ENCODE results near the gene KIRREL1.

The KIRREL1 gene

DNA sequence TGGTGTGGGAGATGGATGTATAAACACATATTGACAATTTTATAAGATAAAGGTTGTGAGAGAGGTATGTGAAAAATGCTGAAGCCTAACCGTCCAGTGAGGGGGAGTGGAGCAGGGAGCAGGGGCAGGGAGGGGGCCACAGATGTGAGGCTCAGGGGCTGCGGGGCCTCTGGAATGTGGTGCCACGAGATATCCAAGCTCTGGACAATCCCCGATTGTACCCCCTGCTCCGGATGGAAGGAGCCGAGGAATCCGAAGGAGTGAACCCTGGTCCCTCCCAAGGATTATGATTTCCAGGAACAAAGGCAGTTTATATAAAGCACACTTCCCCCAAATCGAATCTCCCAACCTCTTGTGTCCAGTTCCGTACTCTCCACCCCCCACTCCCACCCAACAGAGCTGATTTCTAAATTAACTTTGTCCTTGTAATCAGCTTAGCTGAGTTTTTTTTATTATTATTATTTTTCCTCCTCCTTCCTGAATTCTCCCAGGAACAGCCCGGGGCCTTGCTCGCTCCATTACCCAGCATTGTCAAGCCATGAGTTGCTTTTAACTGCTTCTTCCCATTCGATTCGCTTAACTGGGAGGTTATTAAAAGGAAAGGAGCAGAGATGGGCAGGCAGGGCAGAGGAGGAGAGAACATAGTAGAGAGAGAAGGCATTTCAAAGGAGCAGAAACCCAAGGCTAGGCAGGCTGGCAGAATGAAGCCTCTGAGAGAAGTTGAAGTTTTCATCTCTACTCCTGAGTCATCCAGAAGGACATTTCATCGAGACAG lies 9.4 kb downstream of the KIRREL1 start:
- DNase-seq (ENCODE audit: low read depth) = no peak
- no peak overlapping the region for H3K4me3 ChIP-seq (ENCODE audit: low read depth, low read length)
- TF ChIP-seq, protein P1, sequence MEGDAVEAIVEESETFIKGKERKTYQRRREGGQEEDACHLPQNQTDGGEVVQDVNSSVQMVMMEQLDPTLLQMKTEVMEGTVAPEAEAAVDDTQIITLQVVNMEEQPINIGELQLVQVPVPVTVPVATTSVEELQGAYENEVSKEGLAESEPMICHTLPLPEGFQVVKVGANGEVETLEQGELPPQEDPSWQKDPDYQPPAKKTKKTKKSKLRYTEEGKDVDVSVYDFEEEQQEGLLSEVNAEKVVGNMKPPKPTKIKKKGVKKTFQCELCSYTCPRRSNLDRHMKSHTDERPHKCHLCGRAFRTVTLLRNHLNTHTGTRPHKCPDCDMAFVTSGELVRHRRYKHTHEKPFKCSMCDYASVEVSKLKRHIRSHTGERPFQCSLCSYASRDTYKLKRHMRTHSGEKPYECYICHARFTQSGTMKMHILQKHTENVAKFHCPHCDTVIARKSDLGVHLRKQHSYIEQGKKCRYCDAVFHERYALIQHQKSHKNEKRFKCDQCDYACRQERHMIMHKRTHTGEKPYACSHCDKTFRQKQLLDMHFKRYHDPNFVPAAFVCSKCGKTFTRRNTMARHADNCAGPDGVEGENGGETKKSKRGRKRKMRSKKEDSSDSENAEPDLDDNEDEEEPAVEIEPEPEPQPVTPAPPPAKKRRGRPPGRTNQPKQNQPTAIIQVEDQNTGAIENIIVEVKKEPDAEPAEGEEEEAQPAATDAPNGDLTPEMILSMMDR (IDR thresholded peaks at IDR 0.05; ENCODE audit: low read depth, low read length, missing control alignments) = no peak

DNA sequence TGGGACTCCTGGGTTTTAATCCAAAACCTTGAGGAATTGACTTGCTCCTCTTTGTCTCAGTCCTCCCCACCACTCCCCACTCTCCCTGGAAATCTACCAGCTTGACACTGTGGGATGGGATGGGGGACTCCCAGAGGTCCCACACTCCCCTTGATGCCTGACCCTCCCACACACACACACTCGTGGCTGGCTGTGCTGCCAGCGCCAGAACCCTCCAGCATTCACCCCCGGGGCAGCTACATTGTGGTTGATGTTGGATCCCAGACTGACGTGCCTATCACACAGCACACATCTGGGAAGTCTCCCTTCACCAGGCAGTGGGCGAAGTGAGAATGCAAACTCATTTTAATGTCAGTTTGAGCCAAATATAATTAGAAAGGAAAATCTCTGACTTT lies 10.0 kb downstream of the KIRREL1 start:
- DNase-seq (ENCODE audit: low read depth) = no peak
- TF ChIP-seq, protein P1 (IDR thresholded peaks at IDR 0.05; ENCODE audit: low read depth, low read length, missing control alignments) = no peak
- H3K4me3 ChIP-seq (ENCODE audit: low read depth, low read length) = no peak overlapping the region

DNA sequence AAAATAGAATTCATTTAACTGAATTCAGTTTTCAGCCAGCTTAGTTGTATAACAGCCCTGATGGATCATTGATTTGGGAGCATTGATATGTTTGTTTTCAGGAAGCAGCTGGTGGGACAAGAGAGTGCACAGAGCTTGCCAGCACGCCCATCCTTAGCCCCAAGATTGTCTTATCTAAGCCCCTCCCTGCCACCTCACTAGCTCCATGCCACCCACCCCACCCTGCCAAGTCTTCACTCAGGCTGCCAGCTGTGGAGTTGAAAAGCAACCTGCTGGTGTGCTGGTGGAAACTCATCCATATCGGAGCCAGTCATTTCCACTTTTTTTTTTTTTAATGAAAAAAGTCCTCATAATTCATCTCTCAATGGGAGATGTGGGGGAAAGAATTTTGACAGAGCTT lies 11.8 kb downstream of the KIRREL1 start:
- no peak for DNase-seq (ENCODE audit: low read depth)
- TF ChIP-seq, protein P1 (IDR thresholded peaks at IDR 0.05; ENCODE audit: low read depth, low read length, missing control alignments) = no peak
- H3K4me3 ChIP-seq (ENCODE audit: low read depth, low read length) = no peak overlapping the region

DNA sequence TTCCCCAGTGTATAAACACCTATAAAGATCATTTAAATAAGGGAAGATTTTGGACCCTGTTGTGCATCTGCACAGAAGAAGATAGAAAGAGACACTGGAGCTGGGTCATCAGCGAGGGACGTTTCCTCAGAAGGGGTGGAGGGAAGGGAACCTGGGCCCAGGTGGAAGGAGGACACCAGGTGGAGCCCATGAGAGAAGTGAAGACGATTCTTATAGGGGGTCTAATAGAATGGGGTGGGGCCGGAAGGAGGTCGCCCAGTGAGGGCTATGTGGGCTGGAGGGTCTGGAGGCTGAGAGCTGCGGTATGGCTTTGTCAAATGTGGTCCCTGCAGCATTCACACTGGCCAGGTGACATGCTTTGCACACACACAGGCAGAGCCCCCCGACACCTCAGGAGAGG lies 13.7 kb downstream of the KIRREL1 start:
- no peak overlapping the region for H3K4me3 ChIP-seq (ENCODE audit: low read depth, low read length)
- DNase-seq (ENCODE audit: low read depth) = no peak
- TF ChIP-seq, protein P1 (IDR thresholded peaks at IDR 0.05; ENCODE audit: low read depth, low read length, missing control alignments) = no peak

DNA sequence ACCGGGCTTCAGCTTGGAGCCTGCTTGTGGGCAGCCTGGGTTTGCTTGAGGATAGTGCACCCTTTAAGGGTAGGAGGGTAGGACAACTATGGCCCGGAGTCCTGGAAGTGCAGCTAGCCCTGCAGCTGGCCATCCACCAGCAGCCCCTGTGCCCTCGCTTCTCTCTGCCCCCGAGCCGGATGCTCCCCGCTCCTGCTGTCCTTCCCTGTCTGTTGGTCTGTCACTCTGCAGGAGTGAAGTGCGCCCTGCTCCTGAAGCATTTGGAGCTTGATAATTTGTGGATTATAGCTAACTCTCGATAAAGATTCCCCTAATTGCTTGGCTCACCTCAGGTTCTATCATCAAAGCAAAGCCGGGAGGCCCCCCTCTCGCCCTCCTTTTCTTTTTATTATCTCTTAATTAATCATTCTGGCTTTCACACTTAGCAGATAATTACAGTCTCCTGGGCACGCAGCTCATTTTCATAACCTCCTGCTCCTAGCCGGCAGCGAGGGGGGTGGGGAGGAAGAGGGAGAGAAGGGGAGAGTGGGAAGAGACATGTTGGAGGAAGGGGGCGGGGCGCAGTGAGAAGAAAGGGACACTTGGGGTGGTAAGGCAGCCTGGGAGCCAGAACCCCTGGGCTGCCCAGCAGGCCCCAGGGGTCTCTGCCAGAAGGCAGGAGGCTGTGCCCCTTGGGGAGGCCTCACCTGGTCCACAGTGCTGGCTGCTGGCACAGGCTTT lies 14.4 kb downstream of the KIRREL1 start:
- H3K4me3 ChIP-seq (ENCODE audit: low read depth, low read length) = no peak overlapping the region
- no peak for DNase-seq (ENCODE audit: low read depth)
- TF ChIP-seq, protein P1 (IDR thresholded peaks at IDR 0.05; ENCODE audit: low read depth, low read length, missing control alignments) = no peak

DNA sequence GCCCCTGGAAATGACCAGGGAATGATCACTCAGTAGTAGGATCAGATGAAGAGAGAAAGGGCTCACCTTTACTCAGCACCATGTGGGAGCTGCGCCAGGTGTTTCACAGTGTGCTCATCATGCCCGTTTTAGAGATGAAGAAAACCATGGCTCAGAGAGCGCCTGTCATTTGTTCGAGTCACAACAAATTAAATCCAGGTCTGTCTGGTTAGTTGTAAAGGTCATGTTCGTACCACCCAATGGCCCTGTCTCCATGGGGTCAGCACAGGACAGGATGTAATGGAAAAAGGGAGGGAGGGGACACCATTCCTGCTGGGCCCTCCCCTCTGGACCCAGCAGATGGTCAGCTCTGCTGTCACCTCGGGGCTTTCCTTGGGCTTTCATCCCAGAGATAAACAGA lies 15.2 kb downstream of the KIRREL1 start:
- TF ChIP-seq, protein P1 (IDR thresholded peaks at IDR 0.05; ENCODE audit: low read depth, low read length, missing control alignments) = no peak
- DNase-seq (ENCODE audit: low read depth) = no peak
- H3K4me3 ChIP-seq (ENCODE audit: low read depth, low read length) = no peak overlapping the region

Measured in GM12864 (cell line).